Smooth muscle cell (in vitro differentiated cells): ENCODE measurements around the gene TMED8. TPM values are rescaled to one million over a fixed set of nuclear protein-coding genes. Genes with fewer than 3 reads are reported as not detected.
A peak's percentile ranks its signal among the peaks of the same experiment; 100 is the strongest.

ENCODE experiments used
- DNase-seq: peaks from one replicate; lab custom pipeline; 2025; ENCODE audit not compliant: unreplicated experiment; lab: John Stamatoyannopoulos, UW
- H2AFZ ChIP-seq: fragments of 200-600 bp; sonication (generic); 2 replicates; pipeline ENCODE4 v1.6.0; 2016; ENCODE audit warnings: antibody characterized with exemption, low read depth, mild to moderate bottlenecking
- H3F3A ChIP-seq: fragments of 200-600 bp; sonication (generic); 2 replicates; pipeline ENCODE4 v1.6.0; 2017; ENCODE audit warnings: antibody characterized with exemption, low read depth
- H3K27ac ChIP-seq: fragments of 200-600 bp; sonication (generic); 2 replicates; pipeline ENCODE4 v1.5.1; 2016; ENCODE audit warnings: low read depth, mild to moderate bottlenecking
- H3K27me3 ChIP-seq: fragments of 200-600 bp; sonication (generic); 2 replicates; pipeline ENCODE4 v1.6.1; 2016; ENCODE audit warnings: low read depth, mild to moderate bottlenecking
- H3K36me3 ChIP-seq: fragments of 200-600 bp; sonication (generic); 2 replicates; pipeline ENCODE4 v1.5.1; 2016; ENCODE audit warnings: low read depth
- H3K4me1 ChIP-seq: fragments of 200-600 bp; sonication (generic); 2 replicates; pipeline ENCODE4 v1.5.1; 2016; ENCODE audit warnings: low read depth
- H3K4me2 ChIP-seq: fragments of 200-600 bp; sonication (generic); 2 replicates; pipeline ENCODE4 v1.6.0; 2016; ENCODE audit warnings: mild to moderate bottlenecking
- H3K4me3 ChIP-seq: fragments of 200-600 bp; sonication (generic); 2 replicates; pipeline ENCODE4 v1.5.1; 2016; ENCODE audit warnings: mild to moderate bottlenecking
- H3K79me2 ChIP-seq: fragments of 200-600 bp; sonication (generic); 2 replicates; pipeline ENCODE4 v1.6.0; 2016; ENCODE audit warnings: low read depth, mild to moderate bottlenecking
- H3K9ac ChIP-seq: fragments of 200-600 bp; sonication (generic); 2 replicates; pipeline ENCODE4 v1.6.0; 2016; ENCODE audit warnings: low read depth
- H3K9me3 ChIP-seq: fragments of 200-600 bp; sonication (generic); replicated peaks from 2 replicates; pipeline ENCODE4 v1.5.1; 2016; ENCODE audit warnings: low read depth
- H4K20me1 ChIP-seq: fragments of 200-600 bp; sonication (generic); 2 replicates; pipeline ENCODE4 v1.6.0; 2016; ENCODE audit warnings: low read depth
- WGBS: methylation state at CpG from one replicate; pipeline ENCODE4 v1.1.7; 2016; ENCODE audit warnings: low lambda C conversion rate; 5-methylcytosine and 5-hydroxymethylcytosine counted together
- polyA plus RNA-seq: library from polyadenylated mRNA; unstranded; fragments of >200 nt; fragmentation: Nextera tagmentation; extraction: Ambion mirVana; gene quantifications from 2 replicates; pipeline ENCODE4 v1.2.1, GENCODE V29; 2016
- total RNA-seq: library from RNA; depleted of rRNA; stranded (reverse); fragments of >200 nt; gene quantifications from 2 replicates; pipeline ENCODE4 v1.2.3, GENCODE V29; 2014
- TF ChIP-seq, protein P1 (sequence below): fragments of 200-600 bp; sonication (generic); IDR thresholded peaks from 2 replicates; pipeline ENCODE4 v1.5.1; 2017; ENCODE audit warnings: borderline replicate concordance, mild to moderate bottlenecking, antibody characterized with exemption; ENCODE audit not compliant: insufficient read depth, poor library complexity, severe bottlenecking

TMED8 gene
- total and polyA plus RNA-seq, 2 experiments from 2014 or later: 4.5 to 12.2 TPM

- Histone ChIP-seq H2AFZ (no peak overlapping the region), H3K79me2 (no peaks in the 10 kb centered on the region), H3K27ac (no peak overlapping the region), H3K36me3 (no peaks in the 10 kb centered on the region), H3K9ac (no peak overlapping the region), H3K27me3 (no peaks in the 10 kb centered on the region), H4K20me1 (no peaks in the 10 kb centered on the region), H3K4me1 (peaks cover 10% of the 10 kb centered on the region), H3K4me3 (no peak overlapping the region), H3K4me2 (no peak overlapping the region), H3K9me3 (no peaks in the 10 kb centered on the region), H3F3A (peaks cover 8% of the 10 kb centered on the region)
- no peak for DNase-seq
- 23% methylated on average over 3 of the region's 3 CpGs for WGBS
- TF ChIP-seq, protein P1, sequence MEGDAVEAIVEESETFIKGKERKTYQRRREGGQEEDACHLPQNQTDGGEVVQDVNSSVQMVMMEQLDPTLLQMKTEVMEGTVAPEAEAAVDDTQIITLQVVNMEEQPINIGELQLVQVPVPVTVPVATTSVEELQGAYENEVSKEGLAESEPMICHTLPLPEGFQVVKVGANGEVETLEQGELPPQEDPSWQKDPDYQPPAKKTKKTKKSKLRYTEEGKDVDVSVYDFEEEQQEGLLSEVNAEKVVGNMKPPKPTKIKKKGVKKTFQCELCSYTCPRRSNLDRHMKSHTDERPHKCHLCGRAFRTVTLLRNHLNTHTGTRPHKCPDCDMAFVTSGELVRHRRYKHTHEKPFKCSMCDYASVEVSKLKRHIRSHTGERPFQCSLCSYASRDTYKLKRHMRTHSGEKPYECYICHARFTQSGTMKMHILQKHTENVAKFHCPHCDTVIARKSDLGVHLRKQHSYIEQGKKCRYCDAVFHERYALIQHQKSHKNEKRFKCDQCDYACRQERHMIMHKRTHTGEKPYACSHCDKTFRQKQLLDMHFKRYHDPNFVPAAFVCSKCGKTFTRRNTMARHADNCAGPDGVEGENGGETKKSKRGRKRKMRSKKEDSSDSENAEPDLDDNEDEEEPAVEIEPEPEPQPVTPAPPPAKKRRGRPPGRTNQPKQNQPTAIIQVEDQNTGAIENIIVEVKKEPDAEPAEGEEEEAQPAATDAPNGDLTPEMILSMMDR: peak; percentile 17
Measured at GRCh38 chr14:77409131-77409533, 32.2 kb upstream of the TMED8 start.

DNA sequence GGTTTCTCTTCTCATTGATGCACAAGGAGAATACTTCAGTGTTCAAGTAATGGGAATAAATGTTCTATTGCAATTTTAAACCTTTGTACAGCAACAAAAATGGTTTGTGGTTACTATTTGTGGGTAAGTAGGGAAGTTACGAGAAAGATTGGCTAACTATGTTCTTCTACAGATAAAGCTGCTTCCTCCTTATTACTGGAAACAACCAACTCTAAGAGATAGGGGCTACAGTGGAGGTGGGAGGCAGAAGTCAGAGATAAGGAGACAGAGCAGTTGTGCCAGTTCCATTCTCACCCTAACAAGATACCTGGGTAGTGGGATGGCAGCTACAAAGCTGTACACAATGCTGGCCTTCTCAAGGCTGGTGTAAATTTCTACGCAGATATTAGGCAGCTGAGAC lies 30.3 kb upstream of the TMED8 start:
- Histone ChIP-seq H2AFZ (no peak overlapping the region), H3K4me1 (peaks cover 10% of the 10 kb centered on the region), H3K36me3 (no peaks in the 10 kb centered on the region), H3K4me2 (peak overlapping the region; percentile 49), H4K20me1 (no peaks in the 10 kb centered on the region), H3K4me3 (no peak overlapping the region), H3K79me2 (no peaks in the 10 kb centered on the region), H3K9ac (no peak overlapping the region), H3F3A (peaks cover 8% of the 10 kb centered on the region), H3K27ac (peak overlapping the region; percentile 69), H3K27me3 (no peaks in the 10 kb centered on the region), H3K9me3 (no peaks in the 10 kb centered on the region)
- TF ChIP-seq, protein P1: no peak
- no peak for DNase-seq
- 63% methylated on average over 2 of the region's 2 CpGs for WGBS

- peaks cover 10% of the 10 kb centered on the region for H3K4me1 ChIP-seq
- no peak overlapping the region for H2AFZ ChIP-seq
- no peak overlapping the region for H3K9ac ChIP-seq
- no peak for DNase-seq
- no peaks in the 10 kb centered on the region for H4K20me1 ChIP-seq
- peaks cover 8% of the 10 kb centered on the region for H3F3A ChIP-seq
- H3K9me3 ChIP-seq: no peaks in the 10 kb centered on the region
- 36% methylated on average over 6 of the region's 6 CpGs for WGBS
- H3K4me3 ChIP-seq: no peak overlapping the region
- no peaks in the 10 kb centered on the region for H3K36me3 ChIP-seq
- H3K79me2 ChIP-seq: no peaks in the 10 kb centered on the region
- peak overlapping the region; percentile 69 for H3K27ac ChIP-seq
- H3K27me3 ChIP-seq: no peaks in the 10 kb centered on the region
- TF ChIP-seq, protein P1: no peak
- H3K4me2 ChIP-seq: peak overlapping the region; percentile 49
Measured at GRCh38 chr14:77406718-77407117, 29.8 kb upstream of the TMED8 start.

DNA sequence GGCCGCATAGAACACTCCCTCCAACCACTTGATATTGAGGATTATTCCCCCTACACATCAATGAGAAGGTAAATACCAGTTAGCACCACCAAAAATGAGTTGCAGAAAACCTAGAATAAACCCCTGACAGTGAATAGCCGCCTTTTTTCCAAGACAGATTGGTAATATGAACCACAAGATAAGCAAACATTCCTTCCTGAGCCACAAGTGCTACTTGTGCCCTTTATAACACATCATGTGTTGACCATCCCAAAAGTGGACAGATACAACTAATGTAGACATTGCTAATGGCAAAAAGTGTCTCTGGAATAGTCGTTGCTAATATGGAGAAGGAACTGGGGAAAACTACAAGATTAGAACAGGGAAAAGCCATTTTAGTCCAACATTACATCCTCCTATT lies 29.2 kb upstream of the TMED8 start:
- no peak overlapping the region for H3K9ac ChIP-seq
- H3K4me2 ChIP-seq: peak overlapping the region; percentile 49
- peak overlapping the region; percentile 69 for H3K27ac ChIP-seq
- no peak overlapping the region for H2AFZ ChIP-seq
- DNase-seq: no peak
- H3K27me3 ChIP-seq: no peaks in the 10 kb centered on the region
- H3K36me3 ChIP-seq: no peaks in the 10 kb centered on the region
- peaks cover 10% of the 10 kb centered on the region for H3K4me1 ChIP-seq
- H3F3A ChIP-seq: peaks cover 8% of the 10 kb centered on the region
- H3K4me3 ChIP-seq: no peak overlapping the region
- no peaks in the 10 kb centered on the region for H3K9me3 ChIP-seq
- TF ChIP-seq, protein P1: no peak
- H4K20me1 ChIP-seq: no peaks in the 10 kb centered on the region
- no peaks in the 10 kb centered on the region for H3K79me2 ChIP-seq
- WGBS: 55% methylated on average over 3 of the region's 3 CpGs
